Small intestine (tissue), 7 donors: ENCODE results near the gene NRARP. TPM values are rescaled to one million over a fixed set of nuclear protein-coding genes. Genes with fewer than 3 reads are reported as not detected.
"Not testable (repeated sequence)": the region's sequence is repeated elsewhere in the genome, so short reads cannot be mapped to it uniquely, and the experiment has no call there.

Source experiments
- DNase-seq, 2 donors: peaks; one replicate each; pipeline versions ENCODE4 v3.0.0 to v3.0.0-alpha.2; 2013
- FAIRE-seq: peaks from 2 replicates; lab custom pipeline; 2012; peaks lifted over from hg19 to GRCh38; lab: Jason Lieb, UNC
- H3K27ac ChIP-seq, 3 donors: one replicate each; pipeline ENCODE4 v1.5.1; 2013; ENCODE audit warnings: low read length in 2 of 3, mild to moderate bottlenecking in 2 of 3, control low read depth in 1 of 3, inconsistent platforms in 1 of 3, low read depth in 1 of 3, moderate library complexity in 1 of 3
- H3K27me3 ChIP-seq, 3 donors: one replicate each; pipeline ENCODE4 v1.6.1; 2013; ENCODE audit warnings: low read length in 3 of 3, inconsistent platforms in 1 of 3; ENCODE audit not compliant: control insufficient read depth in 3 of 3, insufficient read depth in 3 of 3
- H3K36me3 ChIP-seq, 3 donors: one replicate each; pipeline ENCODE4 v1.6.1; 2013; ENCODE audit warnings: low read length in 3 of 3, inconsistent platforms in 1 of 3, low read depth in 1 of 3, mild to moderate bottlenecking in 1 of 3, moderate library complexity in 1 of 3; ENCODE audit not compliant: control insufficient read depth in 3 of 3, insufficient read depth in 2 of 3
- H3K4me1 ChIP-seq, 3 donors: one replicate each; pipeline ENCODE4 v1.6.1; 2013; ENCODE audit warnings: low read length in 2 of 3, inconsistent platforms in 1 of 3, low read depth in 1 of 3, mild to moderate bottlenecking in 1 of 3, moderate library complexity in 1 of 3; ENCODE audit not compliant: control insufficient read depth in 3 of 3, insufficient read depth in 2 of 3
- H3K4me3 ChIP-seq, 3 donors: one replicate each; pipeline ENCODE4 v1.5.1; 2013; ENCODE audit warnings: low read length in 3 of 3, control low read depth in 1 of 3, inconsistent platforms in 1 of 3, low read depth in 1 of 3, mild to moderate bottlenecking in 1 of 3, moderate library complexity in 1 of 3
- H3K9me3 ChIP-seq, 2 donors: one replicate each; pipeline ENCODE4 v1.6.1; 2013; ENCODE audit warnings: low read depth in 1 of 2, low read length in 1 of 2; ENCODE audit not compliant: control insufficient read depth in 2 of 2, insufficient read depth in 1 of 2
- WGBS, 3 donors: extraction: QIAGEN DNeasy Blood & Tissue Kit; methylation state at CpG; one replicate each; pipeline ENCODE4 v1.1.7; 2013; 5-methylcytosine and 5-hydroxymethylcytosine counted together
- polyA plus RNA-seq, 4 donors: library from polyadenylated mRNA; stranded (reverse) in 3 of 4; unstranded in 1 of 4; fragments of 200-250 nt in 3 of 4; fragments of 120-200 nt in 1 of 4; gene quantifications; one replicate each; pipeline versions ENCODE4 v1.2.1 to v1.2.3, GENCODE V29; 2013
- donor health status: healthy with polysubstance abuse.
- donor health status: control.
- donor health status: control.
- donor health status: Bipolar disorder and iron deficiency.
- donor health status: healthy.

Gene NRARP
- polyA plus RNA-seq, 4 donors: 3.2 to 39.9 (median 8.9) TPM

GRCh38 chr9:137327641-137328550 is 25.8 kb upstream of the NRARP start:
- peaks cover 0 to 16% (median 0%) of the 10 kb centered on the region in 3 donors for H3K36me3 ChIP-seq
- H3K27ac ChIP-seq, H3K4me1 ChIP-seq, DNase-seq, H3K9me3 ChIP-seq, H3K27me3 ChIP-seq, H3K4me3 ChIP-seq: not testable (repeated sequence)
- peak; percentile 100 for FAIRE-seq
- WGBS, 3 donors: 72 to 80% (median 76%) methylated on average over 8 of the region's 8 CpGs

GRCh38 chr9:137326445-137327065 is 24.5 kb upstream of the NRARP start:
- no peaks in the 10 kb centered on the region for H3K9me3 ChIP-seq
- H3K4me1 ChIP-seq: no peaks in the 10 kb centered on the region
- H3K27me3 ChIP-seq: no peaks in the 10 kb centered on the region
- no peak for DNase-seq
- peaks cover 0 to 14% (median 0%) of the 10 kb centered on the region in 3 donors for H3K36me3 ChIP-seq
- 69 to 91% (median 69%) methylated on average over 19 of the region's 19 CpGs for WGBS, 3 donors
- no peak overlapping the region for H3K27ac ChIP-seq
- no peak overlapping the region for H3K4me3 ChIP-seq
- no peak for FAIRE-seq

- Histone ChIP-seq H3K4me3 (no peak overlapping the region), H3K4me1 (peaks cover 0 to 1% (median 0%) of the 10 kb centered on the region in 3 donors), H3K36me3 (peaks cover 0 to 14% (median 0%) of the 10 kb centered on the region in 3 donors), H3K27me3 (no peaks in the 10 kb centered on the region), H3K27ac (no peak overlapping the region), H3K9me3 (no peaks in the 10 kb centered on the region)
- FAIRE-seq (no peak), DNase-seq (no peak)
- WGBS, 3 donors: 93 to 95% (median 95%) methylated on average over 12 of the region's 12 CpGs
Measured at GRCh38 chr9:137325799-137326198, 23.7 kb upstream of the NRARP start.

GRCh38 chr9:137325124-137325523 is 23.1 kb upstream of the NRARP start:
- no peaks in the 10 kb centered on the region for H3K9me3 ChIP-seq
- no peak for DNase-seq
- H3K36me3 ChIP-seq: peaks cover 0 to 14% (median 0%) of the 10 kb centered on the region in 3 donors
- WGBS, 3 donors: 93 to 95% (median 94%) methylated on average over 10 of the region's 10 CpGs
- no peak overlapping the region for H3K4me3 ChIP-seq
- FAIRE-seq: no peak
- peaks cover 0 to 7% (median 0%) of the 10 kb centered on the region in 3 donors for H3K4me1 ChIP-seq
- no peak overlapping the region for H3K27ac ChIP-seq
- H3K27me3 ChIP-seq: no peaks in the 10 kb centered on the region

- WGBS, 3 donors: 94 to 95% (median 94%) methylated on average over 30 to 37 of the region's 37 CpGs
- no peak overlapping the region for H3K27ac ChIP-seq
- peaks cover 0 to 24% (median 0%) of the 10 kb centered on the region in 3 donors for H3K36me3 ChIP-seq
- DNase-seq: no peak
- H3K27me3 ChIP-seq: no peaks in the 10 kb centered on the region
- no peak overlapping the region for H3K4me3 ChIP-seq
- H3K9me3 ChIP-seq: no peaks in the 10 kb centered on the region
- H3K4me1 ChIP-seq: peaks cover 0 to 7% (median 0%) of the 10 kb centered on the region in 3 donors
- FAIRE-seq: no peak
Measured at GRCh38 chr9:137323531-137324331, 21.7 kb upstream of the NRARP start.

GRCh38 chr9:137321726-137322361 is 19.8 kb upstream of the NRARP start:
- no peak for DNase-seq
- no peak overlapping the region for H3K4me3 ChIP-seq

GRCh38 chr9:137320555-137321384 is 18.7 kb upstream of the NRARP start:
- peak overlapping the region in 1 of 3 donors; percentile 30 for H3K27ac ChIP-seq
- WGBS, 3 donors: 54 to 86% (median 78%) methylated on average over 19 to 24 of the region's 24 CpGs
- peaks cover 0 to 15% (median 5%) of the 10 kb centered on the region in 3 donors for H3K4me1 ChIP-seq
- H3K4me3 ChIP-seq: no peak overlapping the region
- no peak for DNase-seq
- FAIRE-seq: no peak
- no peaks in the 10 kb centered on the region for H3K9me3 ChIP-seq
- peaks cover 0 to 23% (median 0%) of the 10 kb centered on the region in 3 donors for H3K36me3 ChIP-seq
- H3K27me3 ChIP-seq: no peaks in the 10 kb centered on the region

More at GRCh38 chr9:137321726-137322361, 19.8 kb upstream of the NRARP start:
- no peak for FAIRE-seq
- Histone ChIP-seq H3K27ac (no peak overlapping the region), H3K4me1 (peaks cover 0 to 10% (median 0%) of the 10 kb centered on the region in 3 donors), H3K27me3 (no peaks in the 10 kb centered on the region), H3K36me3 (peaks cover 0 to 25% (median 0%) of the 10 kb centered on the region in 3 donors), H3K9me3 (no peaks in the 10 kb centered on the region)
- 91 to 94% (median 92%) methylated on average over 22 of the region's 22 CpGs for WGBS, 3 donors
